HepG2 (cell line): Measurements from ENCODE around the gene LENEP. TPM values are rescaled to one million over a fixed set of nuclear protein-coding genes. Genes with fewer than 3 reads are reported as not detected.

Source experiments
- BRCA1 ChIP-seq: sonication (generic); formaldehyde crosslinking; IDR thresholded peaks from 2 replicates; pipeline ENCODE4 v1.4.0; 2020; ENCODE audit warnings: missing genetic modification reagents
- IKZF1 ChIP-seq: fragments of 450-650 bp; IDR thresholded peaks from 2 replicates; pipeline ENCODE4 v1.7.1; 2016
- JUNB ChIP-seq: sonication (generic); formaldehyde crosslinking; IDR thresholded peaks from 2 replicates; pipeline ENCODE4 v1.8.0; 2022; ENCODE audit warnings: missing genetic modification reagents, mild to moderate bottlenecking, borderline replicate concordance
- KDM4B ChIP-seq: sonication (generic); formaldehyde crosslinking; IDR thresholded peaks from 2 replicates; pipeline ENCODE4 v1.4.0; 2020; ENCODE audit warnings: missing genetic modification reagents
- MAFF ChIP-seq: IDR thresholded peaks from 2 replicates; pipeline ENCODE4 v1.6.1; 2011; ENCODE audit warnings: low read depth, low read length, improper control_type of control experiment
- MED13 ChIP-seq: sonication (generic); formaldehyde crosslinking; IDR thresholded peaks from 2 replicates; pipeline ENCODE4 v1.5.0; 2020; ENCODE audit warnings: missing genetic modification reagents
- NRL ChIP-seq: sonication (generic); formaldehyde crosslinking; IDR thresholded peaks from 2 replicates; pipeline ENCODE4 v1.5.0; 2020; ENCODE audit warnings: missing genetic modification reagents, mild to moderate bottlenecking, moderate library complexity, borderline replicate concordance
- ONECUT2 ChIP-seq: sonication (generic); formaldehyde crosslinking; IDR thresholded peaks from 2 replicates; pipeline ENCODE4 v1.4.0; 2020; ENCODE audit warnings: missing genetic modification reagents
- RFX5 ChIP-seq: IDR thresholded peaks from 2 replicates; pipeline ENCODE4 v1.6.1; 2011; ENCODE audit warnings: low read depth, low read length, improper control_type of control experiment
- SP2 ChIP-seq: sonication (generic); formaldehyde crosslinking; IDR thresholded peaks from 2 replicates; pipeline ENCODE4 v1.5.1; 2020; ENCODE audit warnings: mild to moderate bottlenecking, missing genetic modification reagents
- SP4 ChIP-seq: sonication (generic); formaldehyde crosslinking; IDR thresholded peaks from 2 replicates; pipeline ENCODE4 v1.8.1; 2023; ENCODE audit warnings: mild to moderate bottlenecking, missing genetic modification reagents
- STAT5B ChIP-seq: sonication (generic); formaldehyde crosslinking; IDR thresholded peaks from 2 replicates; pipeline ENCODE4 v1.4.0; 2020; ENCODE audit warnings: missing genetic modification reagents
- TFDP1 ChIP-seq: IDR thresholded peaks from 2 replicates; pipeline ENCODE4 v1.6.1; 2016; ENCODE audit warnings: missing compliant biosample characterization, missing genetic modification reagents, borderline replicate concordance
- ZBTB38 ChIP-seq: sonication (generic); formaldehyde crosslinking; IDR thresholded peaks from 2 replicates; pipeline ENCODE4 v1.5.1; 2020; ENCODE audit warnings: mild to moderate bottlenecking, missing genetic modification reagents
- ZC3H4 ChIP-seq: sonication (generic); formaldehyde crosslinking; IDR thresholded peaks from 2 replicates; pipeline ENCODE4 v1.4.0; 2020; ENCODE audit warnings: missing genetic modification reagents, borderline replicate concordance
- ZMAT3 ChIP-seq: sonication (generic); formaldehyde crosslinking; conservative IDR thresholded peaks from 2 replicates; pipeline ENCODE4 v1.7.0; 2021; ENCODE audit warnings: missing genetic modification reagents
- ZNF280D ChIP-seq: sonication (generic); formaldehyde crosslinking; IDR thresholded peaks from 2 replicates; pipeline ENCODE4 v1.5.1; 2020; ENCODE audit warnings: mild to moderate bottlenecking, missing genetic modification reagents
- ZNF33B ChIP-seq: sonication (generic); formaldehyde crosslinking; IDR thresholded peaks from 2 replicates; pipeline ENCODE4 v1.5.1; 2020; ENCODE audit warnings: mild to moderate bottlenecking, missing genetic modification reagents
- ZNF382 ChIP-seq: sonication (generic); formaldehyde crosslinking; IDR thresholded peaks from 2 replicates; pipeline ENCODE4 v1.5.0; 2020; ENCODE audit warnings: missing genetic modification reagents, mild to moderate bottlenecking, borderline replicate concordance
- ZNF570 ChIP-seq: sonication (generic); formaldehyde crosslinking; IDR thresholded peaks from 2 replicates; pipeline ENCODE4 v1.4.0; 2020; ENCODE audit warnings: mild to moderate bottlenecking, missing genetic modification reagents, borderline replicate concordance
- ZNF780A ChIP-seq: sonication (generic); formaldehyde crosslinking; IDR thresholded peaks from 2 replicates; pipeline ENCODE4 v1.8.0; 2022; ENCODE audit warnings: mild to moderate bottlenecking, missing genetic modification reagents, moderate library complexity
- ZNF839 ChIP-seq: sonication (generic); formaldehyde crosslinking; IDR thresholded peaks from 2 replicates; pipeline ENCODE4 v1.4.0; 2020; ENCODE audit warnings: missing genetic modification reagents, mild to moderate bottlenecking, borderline replicate concordance
- polyA plus RNA-seq, 8 experiments: library from polyadenylated mRNA; depleted of rRNA in 3 of 8; stranded (reverse) in 7 of 8; unstranded in 1 of 8; fragments of >200 nt; fragmentation: Illumina TruSeq in 4 of 8; extraction: Trizol in 4 of 8; gene quantifications; 2 replicates each; pipeline versions ENCODE4 v1.2.1 to v1.2.3, GENCODE V29; 2011 to 2016; ENCODE audit warnings: low read depth in 4 of 8, missing spikeins in 1 of 8, mixed read lengths in 1 of 8; ENCODE audit not compliant: insufficient read depth in 1 of 8
- total RNA-seq, 5 experiments: library from RNA; depleted of rRNA; stranded (reverse); fragments of >200 nt; fragmentation: Illumina TruSeq; extraction: Trizol; gene quantifications; 2 replicates each; pipeline ENCODE4 v1.2.3, GENCODE V29; 2016; ENCODE audit warnings: low read depth in 1 of 5
- TF ChIP-seq, protein P1 (sequence below): sonication (generic); formaldehyde crosslinking; IDR thresholded peaks from 2 replicates; pipeline ENCODE4 v1.5.1; 2020; ENCODE audit warnings: missing genetic modification reagents, mild to moderate bottlenecking, borderline replicate concordance
- TF ChIP-seq, protein P2 (sequence below): sonication (generic); formaldehyde crosslinking; IDR thresholded peaks from 2 replicates; pipeline ENCODE4 v1.4.0; 2020; ENCODE audit warnings: missing genetic modification reagents

The LENEP gene
- total and polyA plus RNA-seq, 2 of the 13 experiments (the other 11 are each of a cell fraction or from before 2014, with no cell fraction given) = 0.29 TPM; not detected in 1

DNA sequence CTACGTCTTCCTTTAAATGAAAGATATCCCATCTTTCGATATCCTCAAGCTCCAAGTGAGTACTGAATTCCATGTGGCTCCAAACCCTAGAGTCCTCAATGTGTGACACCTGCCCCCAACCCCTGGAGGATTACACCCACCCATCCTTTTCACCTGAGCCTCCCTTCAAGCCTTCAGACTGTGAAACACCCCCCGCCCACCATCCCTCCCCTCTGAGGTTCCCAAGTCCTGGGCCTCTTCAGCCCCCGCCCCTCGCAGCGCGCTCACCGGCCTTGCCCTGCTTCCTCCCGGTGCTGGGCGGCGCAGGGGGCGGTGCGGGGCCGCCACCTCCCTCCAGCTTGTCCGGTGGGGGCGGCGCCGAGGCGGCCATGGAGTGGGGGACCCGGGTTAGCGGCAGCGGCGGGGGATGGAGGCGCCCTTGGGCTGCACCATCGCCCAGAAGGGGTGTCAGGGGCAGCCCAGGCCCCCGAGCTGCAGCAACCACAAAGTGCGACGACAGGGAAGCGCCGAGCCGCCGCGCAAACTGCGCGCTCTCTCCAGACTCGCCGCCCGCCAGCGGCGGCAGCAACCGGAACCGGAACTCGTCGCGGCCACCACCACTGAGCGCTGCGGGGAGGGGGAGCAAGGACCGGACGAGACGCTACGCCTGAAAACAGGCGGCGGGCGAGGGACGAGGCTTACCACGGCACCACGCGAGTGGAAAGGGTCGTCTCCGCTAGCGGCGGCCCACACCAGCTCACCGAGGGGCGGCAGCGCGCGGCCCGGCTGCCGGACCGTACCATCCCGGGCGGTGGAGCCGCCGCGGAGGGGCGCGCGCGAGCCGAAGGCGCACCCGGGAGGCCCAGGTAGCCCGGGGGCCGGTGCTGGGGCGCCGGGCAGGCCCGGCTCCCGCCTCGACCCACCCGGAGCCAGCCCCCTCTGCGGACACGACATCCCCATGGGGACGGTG lies 31.9 kb upstream of the LENEP start, which contains the start of gene PYGO2 (continued):
- TF ChIP-seq, protein P1, sequence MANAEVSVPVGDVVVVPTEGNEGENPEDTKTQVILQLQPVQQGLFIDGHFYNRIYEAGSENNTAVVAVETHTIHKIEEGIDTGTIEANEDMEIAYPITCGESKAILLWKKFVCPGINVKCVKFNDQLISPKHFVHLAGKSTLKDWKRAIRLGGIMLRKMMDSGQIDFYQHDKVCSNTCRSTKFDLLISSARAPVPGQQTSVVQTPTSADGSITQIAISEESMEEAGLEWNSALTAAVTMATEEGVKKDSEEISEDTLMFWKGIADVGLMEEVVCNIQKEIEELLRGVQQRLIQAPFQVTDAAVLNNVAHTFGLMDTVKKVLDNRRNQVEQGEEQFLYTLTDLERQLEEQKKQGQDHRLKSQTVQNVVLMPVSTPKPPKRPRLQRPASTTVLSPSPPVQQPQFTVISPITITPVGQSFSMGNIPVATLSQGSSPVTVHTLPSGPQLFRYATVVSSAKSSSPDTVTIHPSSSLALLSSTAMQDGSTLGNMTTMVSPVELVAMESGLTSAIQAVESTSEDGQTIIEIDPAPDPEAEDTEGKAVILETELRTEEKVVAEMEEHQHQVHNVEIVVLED (CRISPR knock-in tag) = peak; percentile 55; the same call in 1 of the 2 replicates
- TF ChIP-seq RFX5 (no peak), TFDP1 (peak; percentile 64; the same call in 1 of the 2 replicates), ONECUT2 (no peak), IKZF1 (no peak), NRL (CRISPR knock-in tag) (peak; percentile 89), ZBTB38 (CRISPR knock-in tag) (peak; percentile 80), JUNB (CRISPR knock-in tag) (no peak), KDM4B (CRISPR knock-in tag) (no peak), ZMAT3 (peak; percentile 81), MED13 (CRISPR knock-in tag) (no peak), ZNF570 (CRISPR knock-in tag) (no peak), ZNF382 (CRISPR knock-in tag) (no peak), SP4 (CRISPR knock-in tag) (peak; percentile 74), ZNF280D (no peak), MAFF (no peak), ZC3H4 (CRISPR knock-in tag) (no peak), ZNF839 (CRISPR knock-in tag) (peak; percentile 46; the same call in 1 of the 2 replicates), SP2 (peak; percentile 71), STAT5B (CRISPR knock-in tag) (no peak), BRCA1 (CRISPR knock-in tag) (no peak), ZNF33B (CRISPR knock-in tag) (no peak; the same call in 1 of the 2 replicates), ZNF780A (no peak)
- TF ChIP-seq, protein P2, sequence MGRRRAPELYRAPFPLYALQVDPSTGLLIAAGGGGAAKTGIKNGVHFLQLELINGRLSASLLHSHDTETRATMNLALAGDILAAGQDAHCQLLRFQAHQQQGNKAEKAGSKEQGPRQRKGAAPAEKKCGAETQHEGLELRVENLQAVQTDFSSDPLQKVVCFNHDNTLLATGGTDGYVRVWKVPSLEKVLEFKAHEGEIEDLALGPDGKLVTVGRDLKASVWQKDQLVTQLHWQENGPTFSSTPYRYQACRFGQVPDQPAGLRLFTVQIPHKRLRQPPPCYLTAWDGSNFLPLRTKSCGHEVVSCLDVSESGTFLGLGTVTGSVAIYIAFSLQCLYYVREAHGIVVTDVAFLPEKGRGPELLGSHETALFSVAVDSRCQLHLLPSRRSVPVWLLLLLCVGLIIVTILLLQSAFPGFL (CRISPR knock-in tag) = 0 out of 2 replicates have a peak, but pooled peaks have one; percentile 71
